Measurements from ENCODE around the gene PGM2L1. TPM values are rescaled to one million over a fixed set of nuclear protein-coding genes. Genes with fewer than 3 reads are reported as not detected.
"Not testable (repeated sequence)": the region's sequence is repeated elsewhere in the genome, so short reads cannot be mapped to it uniquely, and the experiment has no call there.

PGM2L1 gene
- total and polyA plus RNA-seq, 12 donors, result 0.81 to 2.5 (median 1.5) TPM

DNA sequence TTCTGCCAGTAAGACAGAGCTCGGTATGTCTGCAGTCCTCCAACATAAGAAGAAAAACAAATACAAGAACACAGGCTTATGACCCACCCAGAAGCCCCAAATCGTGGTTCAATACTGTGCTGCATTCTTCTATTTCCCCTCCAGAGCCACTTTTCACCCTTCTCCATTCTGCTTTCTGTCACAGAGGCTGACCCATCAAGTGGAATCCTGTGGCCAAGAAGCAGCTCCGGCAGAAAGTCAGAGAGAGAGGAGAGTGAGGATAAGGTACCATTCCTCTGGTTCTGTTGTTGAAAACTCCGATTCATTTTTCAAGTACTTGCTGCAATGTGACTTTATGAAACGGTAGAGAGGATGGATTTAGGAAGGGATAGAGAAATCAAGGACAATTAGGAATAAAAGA, 30.4 kb downstream of the PGM2L1 start:
- H3K27ac ChIP-seq, result no peak overlapping the region
- intact Hi-C loops (cut with DNase I), result no loop called here
- H3K9me3 ChIP-seq, result no peaks in the 10 kb centered on the region
- DNase-seq (no peak), ATAC-seq (no peak)
- 70 to 83% methylated on average over 5 of the region's 5 CpGs for WGBS, 2 donors
- H3K4me3 ChIP-seq, result no peak overlapping the region
- TF ChIP-seq, protein P1, sequence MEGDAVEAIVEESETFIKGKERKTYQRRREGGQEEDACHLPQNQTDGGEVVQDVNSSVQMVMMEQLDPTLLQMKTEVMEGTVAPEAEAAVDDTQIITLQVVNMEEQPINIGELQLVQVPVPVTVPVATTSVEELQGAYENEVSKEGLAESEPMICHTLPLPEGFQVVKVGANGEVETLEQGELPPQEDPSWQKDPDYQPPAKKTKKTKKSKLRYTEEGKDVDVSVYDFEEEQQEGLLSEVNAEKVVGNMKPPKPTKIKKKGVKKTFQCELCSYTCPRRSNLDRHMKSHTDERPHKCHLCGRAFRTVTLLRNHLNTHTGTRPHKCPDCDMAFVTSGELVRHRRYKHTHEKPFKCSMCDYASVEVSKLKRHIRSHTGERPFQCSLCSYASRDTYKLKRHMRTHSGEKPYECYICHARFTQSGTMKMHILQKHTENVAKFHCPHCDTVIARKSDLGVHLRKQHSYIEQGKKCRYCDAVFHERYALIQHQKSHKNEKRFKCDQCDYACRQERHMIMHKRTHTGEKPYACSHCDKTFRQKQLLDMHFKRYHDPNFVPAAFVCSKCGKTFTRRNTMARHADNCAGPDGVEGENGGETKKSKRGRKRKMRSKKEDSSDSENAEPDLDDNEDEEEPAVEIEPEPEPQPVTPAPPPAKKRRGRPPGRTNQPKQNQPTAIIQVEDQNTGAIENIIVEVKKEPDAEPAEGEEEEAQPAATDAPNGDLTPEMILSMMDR (IDR thresholded peaks at IDR 0.05), result no peak
- H3K27me3 ChIP-seq, result no peaks in the 10 kb centered on the region
- no peaks in the 10 kb centered on the region for H3K4me1 ChIP-seq
- peaks cover 0 to 37% (median 0%) of the 10 kb centered on the region in 9 donors for H3K36me3 ChIP-seq

DNA sequence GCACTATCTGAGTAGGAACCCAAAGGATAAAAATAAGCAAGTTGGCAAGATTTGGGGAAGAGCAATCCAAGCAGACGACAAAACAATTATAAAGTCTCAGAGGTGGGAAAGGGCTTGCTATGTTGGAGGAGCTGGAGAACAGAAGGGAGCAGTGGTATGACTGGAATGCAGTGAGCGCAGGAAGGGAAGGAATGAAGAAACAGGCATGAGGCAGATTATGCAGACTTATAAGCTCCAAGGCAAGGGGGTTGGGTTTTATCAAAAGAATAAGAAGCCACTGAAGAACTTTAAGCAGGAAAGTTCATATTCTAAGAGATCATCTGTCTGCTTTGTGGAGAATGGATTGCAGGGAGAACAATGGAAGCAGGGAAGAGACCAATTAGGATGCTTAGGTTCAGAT, 31.7 kb downstream of the PGM2L1 start:
- Histone ChIP-seq H3K4me3 (no peak overlapping the region), H3K9me3 (no peaks in the 10 kb centered on the region), H3K27ac (no peak overlapping the region), H3K4me1 (no peaks in the 10 kb centered on the region), H3K36me3 (peaks cover 0 to 32% (median 0%) of the 10 kb centered on the region in 9 donors), H3K27me3 (no peaks in the 10 kb centered on the region)
- no peak for DNase-seq
- WGBS, 2 donors, result 76 to 77% methylated on average over 2 of the region's 2 CpGs
- no peak for ATAC-seq
- TF ChIP-seq, protein P1 (IDR thresholded peaks at IDR 0.05), result no peak
- intact Hi-C loops (cut with DNase I), result no loop called here

DNA sequence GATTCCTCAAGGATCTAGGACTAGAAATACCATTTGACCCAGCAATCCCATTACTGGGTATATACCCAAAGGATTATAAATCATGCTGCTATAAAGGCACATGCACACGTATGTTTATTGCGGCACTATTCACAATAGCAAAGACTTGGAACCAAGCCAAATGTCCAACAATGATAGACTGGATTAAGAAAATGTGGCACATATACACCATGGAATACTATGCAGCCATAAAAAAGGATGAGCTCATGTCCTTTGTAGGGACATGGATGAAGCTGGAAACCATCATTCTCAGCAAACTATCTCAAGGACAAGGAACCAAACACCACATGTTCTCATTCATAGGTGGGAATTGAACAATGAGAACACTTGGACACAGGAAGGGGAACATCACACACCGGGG, 32.4 kb downstream of the PGM2L1 start:
- peaks cover 0 to 40% (median under 1%) of the 10 kb centered on the region in 9 donors for H3K36me3 ChIP-seq
- 94 to 98% methylated on average over 3 of the region's 3 CpGs for WGBS, 2 donors
- intact Hi-C loops (cut with DNase I), result not testable (repeated sequence)

DNA sequence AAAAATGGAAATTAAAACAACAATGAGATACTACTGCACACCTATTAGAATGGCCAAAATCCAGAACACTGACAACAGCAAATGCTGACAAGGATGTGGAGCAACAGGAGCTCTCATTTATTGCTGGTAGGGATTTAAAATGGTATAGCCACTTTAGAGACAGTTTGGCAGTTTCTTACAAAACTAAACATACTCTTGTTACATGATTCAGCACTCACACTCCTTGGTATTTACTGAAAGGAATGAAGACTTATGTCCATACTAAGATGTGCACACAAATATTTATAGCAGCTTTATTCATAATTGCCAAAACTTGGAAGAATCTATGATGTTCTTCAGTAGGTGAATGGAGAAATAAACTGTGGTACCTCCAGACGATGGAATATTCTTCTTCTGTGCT, 40.8 kb downstream of the PGM2L1 start:
- Histone ChIP-seq H3K36me3 (peaks cover 0 to 45% (median 6%) of the 10 kb centered on the region in 9 donors), H3K9me3 (peaks cover 0 to 16% (median 0%) of the 10 kb centered on the region in 11 donors), H3K4me3 (no peak overlapping the region), H3K27ac (no peak overlapping the region), H3K27me3 (no peaks in the 10 kb centered on the region), H3K4me1 (no peaks in the 10 kb centered on the region)
- no peak for ATAC-seq
- no peak for DNase-seq
- WGBS, 2 donors, result 96 to 97% methylated on average over 1 of the region's 1 CpG
- intact Hi-C loops (cut with DNase I), result no loop called here
- TF ChIP-seq, protein P1 (IDR thresholded peaks at IDR 0.05), result no peak

More for the DNA sequence above, 32.4 kb downstream of the PGM2L1 start:
- H3K27me3 ChIP-seq, DNase-seq, ATAC-seq, H3K4me1 ChIP-seq, H3K27ac ChIP-seq, H3K4me3 ChIP-seq, H3K9me3 ChIP-seq: not testable (repeated sequence)

DNA sequence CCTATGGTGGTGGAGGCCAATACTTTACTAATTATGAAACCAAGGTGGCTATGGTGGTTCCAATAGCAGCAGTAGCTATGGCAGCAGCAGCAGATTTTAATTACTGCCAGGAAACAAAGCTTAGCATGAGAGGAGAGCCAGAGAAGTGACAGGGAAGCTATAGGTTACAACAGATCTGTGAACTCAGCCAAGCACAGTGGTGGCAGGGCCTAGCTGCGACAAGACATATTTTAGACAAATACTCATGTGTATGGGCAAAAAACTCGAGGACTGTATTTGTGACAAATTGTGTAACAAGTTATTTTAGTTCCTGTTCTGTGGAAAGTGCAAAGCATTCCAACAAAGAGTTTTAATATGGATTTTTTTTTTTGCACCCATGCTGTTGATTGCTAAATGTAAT, 42.6 kb downstream of the PGM2L1 start:
- ATAC-seq, result no peak
- H3K27ac ChIP-seq, result no peak overlapping the region
- no peak for DNase-seq
- 96 to 100% methylated on average over 2 of the region's 2 CpGs for WGBS, 2 donors
- no peaks in the 10 kb centered on the region for H3K27me3 ChIP-seq
- intact Hi-C loops (cut with DNase I), result no loop called here
- H3K36me3 ChIP-seq, result peaks cover 0 to 43% (median 4%) of the 10 kb centered on the region in 9 donors
- H3K4me3 ChIP-seq, result no peak overlapping the region
- no peaks in the 10 kb centered on the region for H3K4me1 ChIP-seq
- H3K9me3 ChIP-seq, result peaks cover 0 to 7% (median 0%) of the 10 kb centered on the region in 11 donors
- TF ChIP-seq, protein P1 (IDR thresholded peaks at IDR 0.05), result no peak

All from heart right ventricle (tissue), 16 donors.